ENCODE measurements around the gene DCX.
"Not testable (repeated sequence)": the region's sequence is repeated elsewhere in the genome, so short reads cannot be mapped to it uniquely, and the experiment has no call there.

The DCX gene

DNA sequence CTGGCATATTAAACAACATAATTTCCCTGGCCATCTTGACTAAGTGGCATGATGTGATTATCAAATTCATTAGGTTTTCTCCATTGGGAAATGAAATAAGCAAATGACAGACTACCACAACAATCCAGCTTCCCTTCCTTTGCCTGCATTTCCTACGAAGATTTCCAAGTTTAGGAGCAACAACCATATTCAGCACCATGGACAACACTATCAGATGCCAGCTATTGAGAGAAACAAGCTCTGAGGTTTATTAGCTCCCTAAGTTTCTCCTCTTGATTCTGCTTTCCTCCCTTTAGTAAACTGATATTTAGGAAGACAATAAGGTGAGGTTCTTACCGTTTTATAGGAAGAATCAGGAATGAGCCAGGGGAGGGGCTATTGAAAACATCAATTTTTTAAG is 36.2 kb downstream of the DCX start:
- no peak for DNase-seq (ENCODE audit: low read depth in 2 of 3, low spot score in 1 of 3)

DNA sequence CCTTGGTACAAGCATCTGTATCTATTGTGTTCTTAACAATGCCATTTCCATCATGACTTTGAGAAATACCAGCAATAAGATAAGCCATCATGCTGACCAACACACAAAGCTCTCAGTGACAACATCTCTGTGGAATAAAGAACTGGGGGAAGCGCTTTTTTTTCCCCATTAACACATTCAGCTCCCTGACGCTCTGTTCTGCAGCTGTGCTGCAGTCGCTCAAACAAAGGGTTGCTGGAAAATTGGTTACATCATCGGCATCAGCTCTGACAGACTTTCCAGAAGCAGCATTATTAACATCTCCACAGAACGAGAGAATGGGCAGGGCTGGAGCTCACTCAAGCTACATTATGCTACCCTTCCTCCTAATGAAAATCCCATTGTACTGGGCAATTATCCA is 39.9 kb downstream of the DCX start:
- no peak for DNase-seq (ENCODE audit: low read depth in 2 of 3, low spot score in 1 of 3)

DNA sequence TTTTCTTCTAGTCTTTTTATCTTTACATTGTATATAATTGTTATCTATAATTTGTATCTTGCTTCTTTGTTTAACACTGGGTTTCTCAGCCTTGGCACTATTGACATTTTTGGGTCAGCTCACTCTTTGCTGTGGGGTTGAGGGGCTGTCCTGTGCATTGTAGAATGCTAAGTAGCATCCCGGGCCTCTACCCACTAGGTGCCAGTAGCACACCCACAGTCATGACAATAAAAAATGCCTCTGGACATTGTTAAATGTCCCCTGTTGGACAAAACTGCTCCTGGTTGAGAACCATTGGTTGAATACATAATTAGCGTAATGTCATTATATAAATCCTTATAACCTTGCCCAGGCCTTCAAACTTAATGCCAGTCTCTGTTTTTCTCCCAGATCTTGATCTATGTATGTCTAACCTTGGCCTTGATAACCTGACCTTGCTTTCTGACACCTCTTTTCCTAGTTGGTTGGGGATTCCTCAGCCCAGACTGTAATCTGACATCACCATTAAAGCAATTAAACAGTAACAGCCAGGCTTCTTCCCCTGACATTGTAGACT is 46.1 kb downstream of the DCX start:
- DNase-seq (ENCODE audit: low read depth in 2 of 3, low spot score in 1 of 3) = no peak

DNA sequence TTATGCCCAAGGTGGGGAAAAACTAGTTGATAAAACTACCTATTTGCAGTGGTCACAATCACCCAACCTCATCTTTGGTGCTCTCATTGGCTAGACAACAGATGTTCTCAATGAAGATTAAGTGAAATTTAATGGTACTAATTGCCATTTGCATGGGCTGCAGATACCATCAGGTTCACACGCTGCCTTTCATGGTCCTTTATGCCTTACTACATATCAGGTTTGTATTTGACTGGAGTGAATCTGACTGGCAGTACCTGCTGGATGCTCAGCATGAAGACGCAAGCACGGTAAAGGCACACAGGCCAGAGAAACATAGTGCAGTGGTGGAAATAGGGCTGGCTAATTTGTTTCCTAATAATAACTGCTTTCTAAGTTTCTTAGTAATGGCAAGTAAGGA is 48.3 kb downstream of the DCX start:
- no peak for DNase-seq (ENCODE audit: low read depth in 2 of 3, low spot score in 1 of 3)

DNA sequence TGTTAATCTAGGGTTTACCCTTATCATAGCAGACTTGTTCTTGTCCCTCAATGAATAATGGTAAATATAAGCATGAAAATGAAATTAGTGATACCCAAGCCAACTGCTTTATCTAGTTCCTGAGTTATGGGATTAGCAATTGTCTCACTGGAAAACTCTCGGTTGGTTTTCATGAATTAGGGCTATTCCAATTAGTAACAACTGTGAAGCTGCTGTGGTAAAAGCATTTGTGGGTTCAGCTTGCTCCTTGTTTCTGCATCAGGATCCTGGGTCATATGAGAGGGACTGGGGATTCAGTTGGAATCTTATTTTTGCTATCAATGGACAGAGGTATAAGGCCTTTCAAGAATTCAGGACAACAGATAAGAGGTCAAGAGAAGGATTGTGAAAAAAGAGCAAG is 50.2 kb downstream of the DCX start:
- no peak for DNase-seq (ENCODE audit: low read depth in 2 of 3, low spot score in 1 of 3)

DNA sequence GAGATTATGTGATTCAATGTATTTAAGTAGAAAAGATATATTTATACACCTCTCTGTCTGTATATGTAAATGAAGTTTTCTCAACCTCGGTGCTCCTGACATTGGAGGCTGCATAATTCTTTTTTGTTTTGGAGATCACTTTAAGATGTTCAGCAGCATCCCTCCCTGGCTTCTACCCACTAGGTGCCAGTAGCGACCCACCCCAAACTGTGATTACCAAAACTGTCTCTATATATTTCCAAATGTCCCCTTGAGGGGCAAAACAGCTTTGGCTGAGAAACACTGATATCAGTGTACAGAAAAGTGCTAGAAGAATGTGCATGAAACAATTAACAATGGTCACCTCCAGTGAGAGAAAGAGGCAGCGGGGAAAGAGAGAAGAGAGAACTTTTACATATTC is 51.2 kb downstream of the DCX start:
- no peak for DNase-seq (ENCODE audit: low read depth in 2 of 3, low spot score in 1 of 3)

DNA sequence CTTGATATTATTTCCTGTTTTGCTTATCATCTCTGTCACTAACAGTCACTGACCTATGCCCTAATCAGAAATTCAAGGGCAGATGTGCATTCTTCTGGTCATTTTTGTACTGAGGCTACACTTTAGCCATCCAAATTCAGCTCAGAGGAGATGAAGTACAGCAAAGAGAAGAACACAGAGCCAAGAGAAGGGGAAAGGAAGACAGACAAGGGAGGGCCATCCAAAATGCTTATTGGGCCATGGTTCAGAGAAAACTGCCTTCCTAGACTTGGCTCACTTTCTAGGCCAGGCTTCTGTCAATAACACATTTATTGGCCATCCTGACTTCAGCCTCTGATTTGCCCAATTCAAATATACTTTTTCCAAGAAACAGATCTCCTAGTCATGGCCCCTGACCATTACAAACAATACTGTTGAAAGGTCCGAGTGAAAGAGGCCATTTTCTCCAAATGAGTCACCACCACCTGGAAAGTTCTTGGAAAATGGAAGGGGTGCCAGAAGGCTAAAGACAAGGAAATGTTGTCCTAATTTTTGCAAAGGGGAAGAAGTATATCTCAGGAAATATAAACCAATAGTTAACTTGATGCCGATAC is 56.4 kb downstream of the DCX start:
- no peak for DNase-seq (ENCODE audit: low read depth in 2 of 3, low spot score in 1 of 3)

DNA sequence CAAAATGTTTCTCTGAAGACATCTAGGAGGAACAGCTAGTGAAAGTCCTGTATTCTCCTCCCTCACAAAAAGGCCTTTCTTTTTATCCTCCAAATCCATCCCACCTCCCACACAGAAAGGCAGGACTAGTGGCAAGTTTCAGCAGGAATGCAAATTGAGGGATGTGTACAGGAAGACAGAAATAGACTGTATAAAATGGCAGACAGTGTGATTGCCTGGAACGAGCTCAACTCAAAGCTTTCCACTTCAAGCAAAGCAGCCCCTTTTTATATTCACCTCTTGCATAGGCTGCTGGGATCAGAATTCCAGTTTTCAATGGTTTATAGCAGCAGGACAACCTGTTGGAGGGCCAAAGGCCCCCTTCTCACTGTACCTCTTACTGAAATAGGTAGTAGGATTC is 57.5 kb downstream of the DCX start:
- no peak for DNase-seq (ENCODE audit: low read depth in 2 of 3, low spot score in 1 of 3)

DNA sequence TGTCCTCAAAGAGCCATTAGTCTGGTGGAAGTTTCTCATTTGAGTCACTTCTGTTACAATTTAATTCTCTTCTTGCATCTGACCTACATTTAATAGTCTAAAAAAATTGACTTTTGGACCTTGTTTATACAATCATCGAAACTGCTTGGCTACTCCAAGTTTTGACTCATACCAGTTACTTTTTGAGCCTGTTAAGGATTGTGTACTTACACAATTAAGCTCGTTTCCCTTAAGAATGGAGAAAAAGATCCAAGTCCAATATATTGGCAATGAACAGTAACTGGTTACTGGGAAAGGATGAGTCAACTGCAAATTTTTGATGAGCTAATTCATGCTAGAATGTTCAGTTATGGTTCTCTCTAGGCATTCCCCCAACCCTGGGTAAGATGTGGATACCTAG is 58.2 kb downstream of the DCX start:
- no peak for DNase-seq (ENCODE audit: low read depth in 2 of 3, low spot score in 1 of 3)

DNA sequence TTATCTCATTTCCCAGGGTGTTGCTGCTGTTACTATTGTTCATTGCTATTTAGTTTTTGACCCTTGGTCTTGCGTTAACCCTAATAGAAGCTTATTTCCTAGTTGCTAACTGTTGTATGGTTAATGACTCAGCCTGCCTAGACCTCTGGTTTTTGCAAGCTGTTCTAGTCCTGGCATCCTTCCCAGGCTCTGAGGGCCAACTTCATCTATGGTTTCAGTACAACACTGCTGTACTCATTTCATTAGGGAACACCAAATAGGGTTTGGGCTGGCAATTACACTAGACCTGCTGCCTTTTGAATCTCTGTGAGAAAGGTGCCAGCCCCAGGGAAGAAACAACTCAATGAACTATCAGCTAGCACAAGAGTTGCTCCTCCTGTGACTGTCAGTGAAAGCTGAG is 59.6 kb downstream of the DCX start:
- no peak for DNase-seq (ENCODE audit: low read depth in 2 of 3, low spot score in 1 of 3)

DNA sequence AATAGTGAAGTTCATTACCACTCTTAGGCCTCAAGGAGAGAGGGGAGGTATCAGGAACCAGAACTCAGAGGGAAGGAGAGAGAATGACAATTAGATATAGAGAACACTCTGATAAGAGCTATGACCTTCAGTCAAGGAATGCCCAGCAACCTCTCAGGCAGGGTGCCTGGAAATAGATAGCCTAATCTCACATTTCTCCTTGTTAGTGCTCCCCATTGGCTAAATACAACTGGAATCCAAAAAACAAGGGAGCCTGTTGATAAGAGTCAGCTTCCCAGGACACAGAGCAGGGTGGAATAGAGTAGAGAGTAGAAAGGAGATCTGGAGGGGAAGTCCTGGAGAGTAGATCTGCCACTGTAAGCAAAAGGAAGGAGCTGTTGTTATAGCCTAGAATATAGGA is 62.1 kb downstream of the DCX start:
- no peak for DNase-seq (ENCODE audit: low read depth in 2 of 3, low spot score in 1 of 3)

DNA sequence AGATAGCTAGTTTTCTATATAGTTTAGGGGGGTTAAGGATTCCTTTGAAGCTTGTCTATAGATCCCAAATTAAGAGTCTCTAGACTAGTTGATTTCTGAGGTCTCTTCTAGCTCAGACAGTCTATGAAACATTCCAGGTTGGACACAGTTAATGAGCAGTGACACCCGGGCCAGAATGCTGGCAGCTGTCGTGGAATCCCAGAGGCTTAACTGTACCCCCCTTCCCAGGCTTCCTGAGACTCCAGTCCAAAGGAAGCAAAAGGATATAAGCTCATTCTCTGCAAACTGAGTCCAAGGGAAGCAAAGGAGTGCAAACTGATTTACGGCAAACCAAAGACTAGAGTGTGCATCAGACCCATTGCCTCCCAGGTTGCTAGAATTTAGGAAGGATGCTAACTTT is 62.9 kb downstream of the DCX start:
- no peak for DNase-seq (ENCODE audit: low read depth in 2 of 3, low spot score in 1 of 3)

DNA sequence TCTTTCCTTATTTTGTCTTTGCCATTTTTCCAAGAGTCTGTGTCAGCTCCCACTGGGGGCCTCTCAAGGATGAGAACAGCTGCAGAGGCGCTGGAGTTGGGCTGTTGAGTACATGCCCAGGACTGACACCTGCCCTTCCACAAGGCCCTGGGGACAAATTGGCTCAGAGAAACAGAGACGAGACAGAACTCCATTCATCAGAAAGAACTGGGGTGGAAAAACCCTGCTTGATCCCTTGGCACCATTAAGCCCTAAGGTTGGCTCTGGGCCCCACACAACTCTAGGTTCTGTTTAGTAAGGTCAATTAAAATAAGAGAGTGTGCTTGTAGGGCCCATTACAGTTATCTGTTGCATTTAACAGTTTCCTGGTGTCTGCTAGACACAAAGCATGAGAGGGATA is 63.6 kb downstream of the DCX start:
- no peak for DNase-seq (ENCODE audit: low read depth in 2 of 3, low spot score in 1 of 3)

DNA sequence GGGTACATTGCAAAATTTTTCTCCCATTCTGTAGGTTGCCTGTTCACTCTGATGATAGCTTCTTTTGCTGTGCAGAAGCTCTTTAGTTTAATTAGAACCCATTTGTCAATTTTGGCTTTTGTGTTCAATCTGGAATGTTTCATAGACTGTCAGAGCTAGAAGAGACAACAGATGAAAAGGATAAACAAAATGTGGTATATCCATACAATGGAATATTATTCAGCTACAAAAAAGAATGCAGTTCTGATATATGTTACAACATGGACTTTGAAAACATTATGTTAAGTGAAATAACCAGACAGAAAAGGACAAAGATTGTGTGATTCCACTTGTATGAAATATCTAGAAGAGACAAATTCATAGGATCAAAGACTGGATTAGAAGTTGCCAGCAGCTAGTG is 65.8 kb downstream of the DCX start:
- DNase-seq (ENCODE audit: low read depth in 2 of 3, low spot score in 1 of 3) = not testable (repeated sequence)

DNA sequence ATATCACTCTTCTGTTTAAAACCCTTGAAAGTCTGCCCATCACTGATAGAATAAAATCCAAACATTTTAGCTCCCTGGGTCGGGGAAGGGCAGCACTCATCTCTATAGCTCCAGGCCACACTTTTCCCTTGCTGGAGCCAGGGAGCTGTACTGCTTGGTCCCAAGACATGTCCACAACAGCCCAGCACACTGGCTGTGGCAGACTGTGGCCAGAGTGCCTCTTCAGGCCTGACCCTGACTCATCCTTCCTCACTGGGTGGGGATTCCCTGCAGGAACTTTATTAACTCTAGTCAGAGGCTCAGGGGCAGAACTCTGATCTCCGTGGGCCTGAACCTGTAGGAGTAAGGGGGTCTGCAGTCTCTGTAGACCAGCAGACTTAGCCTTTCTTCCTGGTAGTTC is 71.9 kb downstream of the DCX start:
- DNase-seq (ENCODE audit: low read depth in 2 of 3, low spot score in 1 of 3) = no peak

DNA sequence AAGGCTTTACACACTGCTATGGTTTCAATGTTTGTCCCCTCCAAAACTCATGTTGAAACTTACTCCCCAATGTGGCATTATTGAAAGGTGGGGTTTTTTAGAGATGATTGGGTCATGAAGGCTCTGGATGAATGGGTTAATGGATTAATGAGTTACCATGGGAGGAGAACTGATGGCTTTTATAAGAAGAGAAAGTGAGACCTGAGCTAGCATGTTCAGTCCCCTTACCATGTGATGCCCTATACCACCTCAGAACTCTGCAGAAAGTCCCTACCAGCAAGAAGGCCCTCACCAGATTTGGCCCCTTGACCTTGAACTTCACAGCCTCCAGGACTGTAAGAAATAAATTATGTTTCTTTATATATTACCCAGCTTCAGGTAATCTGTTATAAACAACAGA is 72.8 kb downstream of the DCX start:
- no peak for DNase-seq (ENCODE audit: low read depth in 2 of 3, low spot score in 1 of 3)

DNA sequence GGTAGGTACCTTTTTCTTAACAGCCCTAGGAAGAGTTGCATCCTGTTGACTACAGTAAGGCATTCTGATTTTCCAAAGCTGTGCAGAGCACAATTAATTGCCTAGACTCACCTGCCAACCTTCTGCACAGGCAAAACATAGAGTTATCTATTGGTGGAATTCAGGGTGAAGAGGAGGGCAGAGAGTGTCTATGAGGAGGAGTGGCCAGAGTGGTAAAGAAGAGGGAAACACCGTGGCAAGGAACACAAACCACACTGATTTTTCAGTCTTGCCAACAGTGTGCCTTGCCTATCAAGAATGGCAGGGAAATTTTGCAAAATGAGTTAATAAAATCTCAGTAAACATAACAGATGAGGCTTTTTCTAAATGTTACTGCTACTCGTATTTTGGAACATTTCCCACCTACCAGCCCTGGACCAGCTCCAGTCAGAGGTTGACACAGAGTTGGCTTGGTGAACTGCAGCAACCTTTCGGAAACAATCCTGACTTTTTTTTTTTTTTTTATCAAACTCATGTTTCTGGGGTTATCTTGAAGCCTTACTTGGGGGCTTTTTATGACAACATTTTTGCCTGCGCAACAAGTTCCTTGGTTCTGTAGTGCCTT is 73.8 kb downstream of the DCX start:
- no peak for DNase-seq (ENCODE audit: low read depth in 2 of 3, low spot score in 1 of 3)

DNA sequence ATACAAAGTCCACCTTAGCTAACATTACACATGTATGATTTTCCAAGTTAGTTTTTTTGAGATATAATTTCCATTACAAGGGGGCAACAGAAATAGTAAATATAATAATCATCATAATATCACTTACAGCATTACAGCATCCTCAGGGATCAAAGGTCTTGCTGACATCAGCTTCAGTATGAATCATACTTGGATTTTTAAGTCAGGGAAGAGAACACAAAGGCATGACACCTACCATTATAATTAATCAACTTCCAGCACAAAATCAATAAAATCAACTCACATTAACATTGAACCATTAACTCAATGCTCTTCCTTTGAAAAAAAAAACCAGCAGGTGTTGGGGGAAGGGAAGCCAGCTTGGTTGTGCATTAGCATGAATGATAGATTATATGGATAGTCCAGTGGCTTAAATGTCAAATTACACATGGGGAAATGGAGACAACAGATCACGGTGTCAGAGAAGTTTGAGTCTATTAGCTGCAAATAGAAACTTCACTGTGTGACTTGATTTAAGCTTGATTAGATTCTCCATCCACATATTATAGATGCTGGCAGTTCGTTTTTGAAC is 74.8 kb downstream of the DCX start:
- no peak for DNase-seq (ENCODE audit: low read depth in 2 of 3, low spot score in 1 of 3)

DNA sequence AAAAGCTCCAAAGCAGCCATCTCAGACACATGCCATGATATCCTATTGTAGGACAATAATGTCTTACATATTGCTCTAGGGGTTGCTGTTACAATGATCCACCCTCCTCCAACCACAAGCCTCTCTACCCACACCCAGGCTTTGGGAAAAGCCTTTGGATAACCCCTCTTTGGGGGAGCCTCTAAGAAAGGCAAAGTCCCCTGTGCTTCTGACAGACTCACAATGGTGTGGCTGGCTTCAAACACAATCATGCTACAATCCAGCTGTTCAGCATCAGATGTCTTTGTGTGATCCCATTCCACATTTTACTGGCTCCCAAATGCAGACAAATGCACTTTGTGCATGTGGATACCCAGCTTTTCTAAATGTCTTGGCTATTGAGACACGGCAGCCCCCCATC is 75.9 kb downstream of the DCX start:
- no peak for DNase-seq (ENCODE audit: low read depth in 2 of 3, low spot score in 1 of 3)

DNA sequence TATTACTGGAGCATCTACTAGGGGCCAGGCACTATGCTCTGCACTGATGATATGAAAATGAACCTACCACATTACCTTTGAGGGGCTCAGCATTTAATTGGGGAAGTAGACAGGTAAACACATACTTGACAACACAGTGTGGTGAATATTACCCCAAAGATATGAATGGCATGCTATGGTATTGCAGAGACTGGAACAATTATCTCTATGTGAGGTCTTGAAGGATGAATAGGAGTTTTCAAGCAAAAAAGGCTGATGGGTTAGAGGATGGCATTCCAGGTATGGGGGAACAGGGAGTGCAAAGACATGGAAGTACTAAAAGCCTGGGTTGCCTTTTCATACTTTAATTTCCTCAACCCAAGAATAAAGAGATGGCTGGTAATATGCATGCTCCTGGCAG is 82.6 kb downstream of the DCX start:
- no peak for DNase-seq (ENCODE audit: low read depth in 2 of 3, low spot score in 1 of 3)

DNA sequence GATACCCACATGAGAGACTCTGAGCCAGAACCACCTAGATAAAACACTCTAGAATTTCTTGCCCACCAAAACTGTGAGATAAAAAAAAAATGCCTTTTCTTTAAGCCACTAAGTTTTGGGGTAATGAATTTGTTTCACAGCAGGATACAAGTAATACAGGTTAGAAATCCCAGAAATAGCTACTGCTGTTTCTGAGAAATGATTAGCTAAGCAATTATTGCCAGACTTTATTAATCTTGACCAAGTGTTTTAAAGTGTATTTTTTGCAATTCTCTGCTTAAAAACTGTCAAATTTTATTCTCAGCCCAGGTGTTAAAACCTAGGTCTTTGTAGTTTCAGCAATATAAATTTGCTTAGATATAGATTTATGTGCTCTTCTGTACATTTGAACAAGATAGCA is 83.1 kb downstream of the DCX start:
- no peak for DNase-seq (ENCODE audit: low read depth in 2 of 3, low spot score in 1 of 3)

DNA sequence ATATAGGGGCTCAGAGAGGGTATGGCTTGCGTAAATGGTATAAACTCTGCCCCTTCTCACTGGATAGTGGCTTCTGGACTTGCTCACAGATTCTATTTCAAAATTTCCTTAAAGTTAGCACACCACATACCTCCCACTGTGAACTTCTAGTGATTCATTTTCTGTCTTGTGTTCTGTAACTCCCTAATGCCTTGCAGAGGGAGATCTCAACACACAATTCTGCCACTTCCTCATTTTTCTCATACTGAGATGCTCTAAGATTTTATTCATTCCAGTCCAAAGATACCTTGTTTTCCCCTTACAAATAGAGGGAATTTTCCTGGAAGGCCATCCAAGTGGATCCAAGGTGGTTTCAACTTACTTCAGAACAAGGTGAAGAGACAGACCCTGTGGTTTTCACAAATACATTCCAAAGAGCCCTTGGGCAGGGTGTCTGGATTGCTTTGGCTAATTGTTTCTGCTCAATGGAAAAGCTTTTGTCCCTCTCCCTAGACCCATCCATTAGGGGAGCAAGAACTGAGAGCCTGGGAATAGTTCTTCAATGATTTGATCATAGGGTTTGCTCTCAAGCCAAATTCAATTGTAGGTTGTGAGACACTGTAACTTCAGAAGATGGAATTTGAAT is 89.6 kb downstream of the DCX start:
- DNase-seq (ENCODE audit: low read depth in 2 of 3, low spot score in 1 of 3) = no peak

DNA sequence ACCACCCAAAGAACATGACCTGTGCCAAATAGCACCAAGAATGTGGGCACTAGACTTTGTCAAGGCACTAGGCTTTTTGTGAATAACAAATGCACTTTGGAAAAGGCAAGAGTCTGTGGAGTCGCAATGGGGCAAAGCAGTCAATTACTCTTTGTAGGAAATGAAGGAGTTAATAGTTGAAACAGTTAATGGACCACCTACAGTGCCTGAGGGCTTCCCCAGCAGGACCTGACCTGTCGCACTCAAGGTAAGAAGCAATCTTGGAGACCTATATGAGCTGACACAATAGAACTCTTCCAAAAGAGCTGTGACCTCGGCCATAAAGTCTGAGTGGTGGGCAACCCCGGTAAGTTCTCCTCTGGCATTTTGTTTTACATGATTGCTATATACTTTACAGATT is 92.5 kb downstream of the DCX start:
- no peak for DNase-seq (ENCODE audit: low read depth in 2 of 3, low spot score in 1 of 3)
